Measurements from ENCODE around the gene NTSR1. TPM values are rescaled to one million over a fixed set of nuclear protein-coding genes. Genes with fewer than 3 reads are reported as not detected.

NTSR1 gene
- total and polyA plus RNA-seq, 2 of the 8 experiments (the other 6 are each of a cell fraction or from before 2014, with no cell fraction given): 0.53 to 0.89 TPM

- Histone ChIP-seq H2AK5ac (ENCODE audit: low read depth, low read length) (no peak overlapping the region), H3K27ac (ENCODE audit: low read depth, low read length) (no peak overlapping the region), H4K91ac (replicated peaks; ENCODE audit: insufficient read length, low read length) (no peak overlapping the region), H3K79me2 (ENCODE audit: control insufficient read depth in 1 of 2, insufficient read depth in 2 of 2, low read length in 2 of 2) (no peaks in the 10 kb centered on the region), H3K18ac (ENCODE audit: extremely low read depth, low read length) (no peak overlapping the region), H3K9me3 (ENCODE audit: insufficient read depth in 2 of 2, low read depth in 1 of 2, low read length in 1 of 2) (no peaks in the 10 kb centered on the region), H3K4me2 (ENCODE audit: insufficient read depth in 1 of 2, low read depth in 2 of 2, low read length in 2 of 2) (no peak overlapping the region), H3K23me2 (ENCODE audit: low read depth, low read length) (no peaks in the 10 kb centered on the region), H2BK20ac (ENCODE audit: low read length) (no peak overlapping the region), H2BK15ac (ENCODE audit: low read length) (no peak overlapping the region), H2BK120ac (replicated peaks; ENCODE audit: low read depth, low read length) (no peak overlapping the region), H3K23ac (ENCODE audit: insufficient read length) (no peak overlapping the region), H3K56ac (replicated peaks; ENCODE audit: insufficient read length, low read depth, low read length) (no peak overlapping the region), H2BK5ac (ENCODE audit: low read depth, low read length) (no peak overlapping the region), H3K4me1 (replicated peaks in 1 of 4; ENCODE audit: control insufficient read depth in 3 of 4, insufficient read depth in 4 of 4, low read length in 3 of 4) (no peaks in the 10 kb centered on the region; a peak in 1 of 7 replicates), H3K4ac (replicated peaks; ENCODE audit: insufficient read length, low read depth, low read length) (no peak overlapping the region), H2AFZ (ENCODE audit: low read length) (no peak overlapping the region), H3K14ac (ENCODE audit: insufficient read length) (no peak overlapping the region), H4K20me1 (replicated peaks in 1 of 2; ENCODE audit: control insufficient read depth in 1 of 2, insufficient read depth in 2 of 2, low read length in 2 of 2) (no peaks in the 10 kb centered on the region), H3K27me3 (replicated peaks in 1 of 4; ENCODE audit: control insufficient read depth in 3 of 4, extremely low read depth in 1 of 4, insufficient read depth in 3 of 4, low read length in 3 of 4) (peaks cover 0 to 2% (median 0%) of the 10 kb centered on the region in 4 experiments; a peak in 1 of 7 replicates), H3K9ac (replicated peaks in 1 of 4; ENCODE audit: extremely low read depth in 1 of 4, low read depth in 3 of 4, low read length in 3 of 4) (no peak overlapping the region), H2BK12ac (ENCODE audit: low read depth, low read length) (no peak overlapping the region), H4K5ac (ENCODE audit: insufficient read length, low read depth, low read length) (no peak overlapping the region), H3K36me3 (ENCODE audit: control insufficient read depth in 2 of 4, insufficient read depth in 4 of 4, low read length in 3 of 4) (no peaks in the 10 kb centered on the region), H3K79me1 (ENCODE audit: low read depth, low read length) (no peaks in the 10 kb centered on the region), H4K8ac (ENCODE audit: extremely low read depth, insufficient read depth, low read length) (peak overlapping the region; percentile 28; the same call in 1 of the 2 replicates), H3K4me3 (ENCODE audit: extremely low read depth in 1 of 4, insufficient read depth in 2 of 4, low read depth in 3 of 4, low read length in 4 of 4) (no peak overlapping the region)
- 82% methylated on average over 22 of the region's 24 CpGs; no CpG with 5 or more reads in 1 of the 2 experiments for WGBS, 2 experiments (ENCODE audit: extremely low coverage in 1 of 2, insufficient coverage in 1 of 2, insufficient read length in 1 of 2, insufficient replicate concordance in 2 of 2, low coverage in 1 of 2, low lambda C conversion rate in 2 of 2, missing lambda C conversion rate in 1 of 2)
- CTCF ChIA-PET (ENCODE audit: partially characterized antibody): interaction anchor here (0.6 to 1.5 kb wide), 4 partner anchors 9 to 292 kb away, joined by 3 to 4 read pairs (median 3); no protein-coding TSS in a partner anchor
- FAIRE-seq (no peak), DNase-seq (ENCODE audit: low read depth in 1 of 2, low spot score in 2 of 2) (no peak)
- POLR2A ChIA-PET (ENCODE audit: partially characterized antibody): no interaction called here
- TF ChIP-seq E2F6 (IDR thresholded peaks at IDR 0.05) (no peak), SP2 (IDR thresholded peaks at IDR 0.05; ENCODE audit: low read length) (no peak), CHD2 (IDR thresholded peaks at IDR 0.05; ENCODE audit: low read length) (no peak), KDM1A (IDR thresholded peaks at IDR 0.05; ENCODE audit: borderline replicate concordance, low read length) (no peak), JUND (IDR thresholded peaks at IDR 0.05; ENCODE audit: low read length) (no peak), SIX5 (IDR thresholded peaks at IDR 0.05; ENCODE audit: low read depth, low read length) (no peak), FOSL1 (IDR thresholded peaks at IDR 0.05; ENCODE audit: insufficient read depth, low read depth, low read length) (no peak), EGR1 (IDR thresholded peaks at IDR 0.05; ENCODE audit: borderline replicate concordance, low read depth, low read length) (no peak), GABPA (IDR thresholded peaks at IDR 0.05; ENCODE audit: borderline replicate concordance, insufficient read depth, low read length) (no peak), SRF (IDR thresholded peaks at IDR 0.05; ENCODE audit: low read depth, low read length) (no peak), GTF2F1 (IDR thresholded peaks at IDR 0.05; ENCODE audit: borderline replicate concordance, low read depth, low read length) (no peak), SUZ12 (IDR thresholded peaks at IDR 0.05; ENCODE audit: low read length) (no peak)
These were observed 7.2 kb upstream of the NTSR1 start for GRCh38 chr20:62701161-62702012.
